ENCODE measurements around the gene DPM2. TPM values are rescaled to one million over a fixed set of nuclear protein-coding genes. Genes with fewer than 3 reads are reported as not detected.
A peak's percentile ranks its signal among the peaks of the same experiment; 100 is the strongest.

Gene DPM2
- total RNA-seq, 2 donors from 2014 or later = 23.3 to 26.2 TPM

DNA sequence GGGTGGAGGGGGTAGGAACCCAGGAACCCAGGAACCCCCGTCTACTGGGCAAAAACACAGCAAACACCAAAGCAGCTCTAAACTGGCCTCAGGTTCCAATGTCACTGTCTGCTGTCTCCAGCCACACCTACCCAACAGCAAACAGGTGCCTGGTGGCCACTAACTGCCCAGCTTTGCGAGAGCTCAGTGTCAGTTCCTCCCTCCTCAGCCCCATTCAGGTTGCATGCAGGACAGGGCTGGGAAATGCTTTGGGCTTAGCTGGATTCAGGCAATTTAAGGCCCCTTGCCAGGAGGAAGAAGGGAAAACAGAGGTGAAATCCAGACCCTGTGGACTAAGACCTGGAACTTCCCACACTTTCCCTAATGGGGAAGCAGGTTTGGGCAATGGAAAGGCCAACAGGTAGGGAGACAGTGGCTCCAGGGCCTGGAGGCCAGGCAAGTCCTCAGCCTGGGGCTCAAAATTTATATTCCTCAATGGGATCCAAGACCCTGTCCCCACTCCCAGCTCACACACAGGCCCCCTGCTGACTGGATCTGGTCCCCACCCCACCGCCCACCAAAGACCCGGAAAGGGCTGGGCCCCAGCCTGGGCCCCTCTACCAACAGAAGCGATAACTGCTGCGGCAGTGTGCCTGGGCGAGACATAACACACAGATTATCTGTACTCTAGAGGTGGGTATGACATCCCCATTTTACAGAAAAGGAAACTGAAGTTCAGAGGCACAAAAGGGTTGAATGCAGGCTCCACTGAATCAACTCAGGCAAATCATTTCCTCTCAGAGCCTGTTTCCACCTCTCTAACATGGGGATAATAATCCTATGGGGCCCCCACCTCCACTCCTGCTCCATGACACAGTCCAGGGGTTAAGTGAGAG, 39.6 kb upstream of the DPM2 start:
- H3K36me3 Mint-ChIP-seq (ENCODE audit: low read depth) = peaks cover 5% of the 10 kb centered on the region
- no peaks in the 10 kb centered on the region for H3K9me3 ChIP-seq (ENCODE audit: control insufficient read depth, low read length, poor library complexity, severe bottlenecking)
- no peak for DNase-seq
- peaks cover 52% of the 10 kb centered on the region for H3K4me1 Mint-ChIP-seq
- no peak for ATAC-seq
- peak overlapping the region; percentile 97 for H3K4me3 Mint-ChIP-seq
- no peaks in the 10 kb centered on the region for H3K27me3 Mint-ChIP-seq
- H3K27ac Mint-ChIP-seq = peak overlapping the region; percentile 99

GRCh38 chr9:127976498-127976897, 38.8 kb upstream of the DPM2 start:
- no peaks in the 10 kb centered on the region for H3K9me3 ChIP-seq (ENCODE audit: control insufficient read depth, low read length, poor library complexity, severe bottlenecking)
- peaks cover 7% of the 10 kb centered on the region for H3K36me3 Mint-ChIP-seq (ENCODE audit: low read depth)
- peak overlapping the region; percentile 99 for H3K27ac Mint-ChIP-seq
- ATAC-seq = peak; percentile 64
- peaks cover 54% of the 10 kb centered on the region for H3K4me1 Mint-ChIP-seq
- peak overlapping the region; percentile 97 for H3K4me3 Mint-ChIP-seq
- no peaks in the 10 kb centered on the region for H3K27me3 Mint-ChIP-seq
- peak in 2 of 3 donors; percentile 66 to 69 for DNase-seq

GRCh38 chr9:127975376-127976315, 38.0 kb upstream of the DPM2 start:
- DNase-seq = no peak
- Mint-ChIP-seq H3K27me3 (no peaks in the 10 kb centered on the region), H3K4me1 (peaks cover 59% of the 10 kb centered on the region)

GRCh38 chr9:127974769-127975261, 37.2 kb upstream of the DPM2 start:
- Mint-ChIP-seq H3K36me3 (ENCODE audit: low read depth) (peaks cover 9% of the 10 kb centered on the region), H3K27me3 (no peaks in the 10 kb centered on the region), H3K27ac (peak overlapping the region; percentile 99), H3K4me1 (peaks cover 67% of the 10 kb centered on the region), H3K4me3 (peak overlapping the region; percentile 97)
- H3K9me3 ChIP-seq (ENCODE audit: control insufficient read depth, low read length, poor library complexity, severe bottlenecking) = no peaks in the 10 kb centered on the region
- ATAC-seq (no peak), DNase-seq (no peak)

More at GRCh38 chr9:127975376-127976315, 38.0 kb upstream of the DPM2 start:
- no peaks in the 10 kb centered on the region for H3K9me3 ChIP-seq (ENCODE audit: control insufficient read depth, low read length, poor library complexity, severe bottlenecking)
- H3K4me3 Mint-ChIP-seq = peak overlapping the region; percentile 97
- H3K36me3 Mint-ChIP-seq (ENCODE audit: low read depth) = peaks cover 7% of the 10 kb centered on the region
- H3K27ac Mint-ChIP-seq = peak overlapping the region; percentile 99
- ATAC-seq = no peak

GRCh38 chr9:127974001-127974768, 36.5 kb upstream of the DPM2 start:
- DNase-seq = no peak
- ATAC-seq = no peak
- peaks cover 7% of the 10 kb centered on the region for H3K36me3 Mint-ChIP-seq (ENCODE audit: low read depth)
- H3K9me3 ChIP-seq (ENCODE audit: control insufficient read depth, low read length, poor library complexity, severe bottlenecking) = no peaks in the 10 kb centered on the region
- H3K4me1 Mint-ChIP-seq = peaks cover 74% of the 10 kb centered on the region
- peak overlapping the region; percentile 97 for H3K4me3 Mint-ChIP-seq
- peak overlapping the region; percentile 99 for H3K27ac Mint-ChIP-seq
- no peaks in the 10 kb centered on the region for H3K27me3 Mint-ChIP-seq

- DNase-seq (no peak), ATAC-seq (no peak)
- Mint-ChIP-seq H3K4me3 (peak overlapping the region; percentile 97), H3K27me3 (no peaks in the 10 kb centered on the region), H3K36me3 (ENCODE audit: low read depth) (peaks cover 4% of the 10 kb centered on the region), H3K27ac (peak overlapping the region; percentile 99), H3K4me1 (peaks cover 79% of the 10 kb centered on the region)
- H3K9me3 ChIP-seq (ENCODE audit: control insufficient read depth, low read length, poor library complexity, severe bottlenecking) = no peaks in the 10 kb centered on the region
These were observed 35.7 kb upstream of the DPM2 start for GRCh38 chr9:127973169-127974000.

- Mint-ChIP-seq H3K27me3 (no peaks in the 10 kb centered on the region), H3K4me1 (peaks cover 88% of the 10 kb centered on the region), H3K36me3 (ENCODE audit: low read depth) (peaks cover 4% of the 10 kb centered on the region), H3K4me3 (peak overlapping the region; percentile 97), H3K27ac (peak overlapping the region; percentile 99)
- ATAC-seq = no peak
- no peaks in the 10 kb centered on the region for H3K9me3 ChIP-seq (ENCODE audit: control insufficient read depth, low read length, poor library complexity, severe bottlenecking)
- no peak for DNase-seq
These were observed 34.7 kb upstream of the DPM2 start for GRCh38 chr9:127972236-127972871.

- peak in 1 of 3 donors; percentile 31 for DNase-seq
- Mint-ChIP-seq H3K4me3 (peak overlapping the region; percentile 97), H3K27me3 (no peaks in the 10 kb centered on the region), H3K36me3 (ENCODE audit: low read depth) (peaks cover 4% of the 10 kb centered on the region), H3K27ac (peak overlapping the region; percentile 99), H3K4me1 (peaks cover 91% of the 10 kb centered on the region)
- H3K9me3 ChIP-seq (ENCODE audit: control insufficient read depth, low read length, poor library complexity, severe bottlenecking) = no peaks in the 10 kb centered on the region
- peak; percentile 34 for ATAC-seq
These were observed 33.9 kb upstream of the DPM2 start for GRCh38 chr9:127971357-127972235.

DNA sequence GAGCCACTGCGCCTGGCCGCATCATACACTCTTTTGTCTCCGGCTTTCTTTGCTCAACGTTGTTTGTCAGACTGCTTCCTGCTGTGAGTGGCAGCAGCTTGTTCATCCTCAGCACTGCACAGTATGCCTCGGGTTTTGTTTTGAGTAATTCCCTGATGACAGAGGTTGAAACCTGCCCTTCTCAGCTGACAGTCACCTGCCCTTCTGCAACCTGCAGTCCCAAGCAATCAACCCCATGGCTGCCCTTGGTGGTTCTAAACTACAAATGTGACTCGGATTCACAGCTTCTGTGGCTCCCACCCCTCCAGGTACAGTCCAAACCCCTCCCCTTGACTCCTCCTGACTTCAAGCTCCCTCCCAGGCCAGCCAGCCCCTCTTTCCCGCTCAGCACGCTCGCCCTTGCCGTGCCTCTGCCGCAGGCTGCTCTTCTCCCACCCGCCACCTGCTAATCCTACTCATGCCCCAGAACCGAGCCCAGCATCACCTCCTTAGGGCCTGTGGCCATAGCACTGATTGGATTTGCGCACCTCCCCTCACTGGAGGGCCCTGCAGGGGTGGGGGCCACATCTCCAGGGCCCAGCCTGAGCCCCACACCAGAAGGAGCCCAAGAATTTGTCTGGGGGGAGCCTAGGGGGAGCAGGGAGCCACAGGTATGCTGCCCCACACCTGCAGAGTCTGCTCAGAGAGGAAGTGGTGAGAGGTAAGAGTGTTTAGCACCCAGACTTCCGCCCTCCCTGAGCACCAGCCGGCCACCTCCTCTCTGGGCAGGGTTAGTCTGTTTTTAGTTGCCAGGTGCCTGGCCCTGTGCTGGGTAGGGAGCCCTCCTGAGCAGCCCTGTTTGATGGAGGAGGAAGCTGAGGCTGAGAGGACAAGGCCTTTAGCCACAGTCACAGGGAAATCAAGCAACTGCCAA, 33.0 kb upstream of the DPM2 start:
- DNase-seq (peak in 2 of 3 donors; percentile 39 to 47), ATAC-seq (peak; percentile 73)
- no peaks in the 10 kb centered on the region for H3K9me3 ChIP-seq (ENCODE audit: control insufficient read depth, low read length, poor library complexity, severe bottlenecking)
- peaks cover 84% of the 10 kb centered on the region for H3K4me1 Mint-ChIP-seq
- H3K27ac Mint-ChIP-seq = peak overlapping the region; percentile 99
- no peaks in the 10 kb centered on the region for H3K27me3 Mint-ChIP-seq
- peak overlapping the region; percentile 97 for H3K4me3 Mint-ChIP-seq
- peaks cover 4% of the 10 kb centered on the region for H3K36me3 Mint-ChIP-seq (ENCODE audit: low read depth)

DNA sequence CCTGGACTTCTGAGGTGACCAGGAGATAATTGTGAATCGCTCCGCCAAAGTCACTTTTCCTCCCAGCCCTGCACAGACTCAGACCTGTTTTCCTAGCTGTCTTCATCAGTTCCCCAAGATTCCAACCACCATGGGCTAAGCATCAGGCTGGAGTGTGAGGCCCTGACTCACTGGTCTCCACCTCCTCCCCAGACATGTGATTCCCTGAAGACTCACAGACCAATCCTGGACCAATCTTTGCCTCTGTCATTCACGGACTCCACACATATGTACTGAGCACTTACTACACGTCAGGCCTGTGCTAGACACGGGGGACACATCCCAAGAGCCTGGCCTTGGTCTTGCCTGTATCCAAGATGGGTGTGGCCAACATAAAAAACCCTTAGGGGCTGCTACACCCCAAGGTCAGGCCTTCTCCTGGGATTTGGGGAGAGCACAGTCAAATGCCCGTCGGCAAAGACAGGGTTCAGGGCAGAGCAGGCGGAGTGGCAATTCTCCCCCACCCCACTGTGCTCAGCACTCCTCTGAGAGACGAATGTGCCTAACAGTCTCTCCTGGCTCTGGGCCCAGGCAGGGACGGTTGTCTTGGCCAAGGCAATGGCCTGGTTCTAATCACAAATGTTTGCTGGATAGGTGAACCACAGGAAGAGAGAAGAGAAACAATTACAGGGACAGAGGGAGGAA, 31.2 kb upstream of the DPM2 start:
- peaks cover 4% of the 10 kb centered on the region for H3K36me3 Mint-ChIP-seq (ENCODE audit: low read depth)
- DNase-seq = no peak
- ATAC-seq = no peak

More for the DNA sequence above, 31.2 kb upstream of the DPM2 start:
- Mint-ChIP-seq H3K4me3 (peak overlapping the region; percentile 97), H3K4me1 (peaks cover 85% of the 10 kb centered on the region), H3K27me3 (no peaks in the 10 kb centered on the region), H3K27ac (peak overlapping the region; percentile 99)
- no peaks in the 10 kb centered on the region for H3K9me3 ChIP-seq (ENCODE audit: control insufficient read depth, low read length, poor library complexity, severe bottlenecking)
